ENCODE data around the gene SSRP1. TPM values are rescaled to one million over a fixed set of nuclear protein-coding genes. Genes with fewer than 3 reads are reported as not detected.

The SSRP1 gene
- total and polyA plus RNA-seq, 7 experiments from 2014 or later = 34.3 to 146 (median 54.7) TPM

- Mint-ChIP-seq H3K27ac (no peak overlapping the region), H3K9me3 (peaks cover 0 to 5% (median 0%) of the 10 kb centered on the region in 11 donors), H3K27me3 (peaks cover 7 to 35% (median 11%) of the 10 kb centered on the region in 5 donors), H3K4me3 (no peak overlapping the region), H3K4me1 (peaks cover 0 to 6% (median 0%) of the 10 kb centered on the region in 7 donors), H3K36me3 (peaks cover 0 to 3% (median 0%) of the 10 kb centered on the region in 5 donors)
- Histone ChIP-seq H3K27me3 (ENCODE audit: control insufficient read depth in 2 of 2, insufficient read depth in 2 of 2, low read length in 2 of 2) (no peaks in the 10 kb centered on the region), H3K36me3 (ENCODE audit: control insufficient read depth in 2 of 3, insufficient read depth in 3 of 3, low read length in 3 of 3) (no peaks in the 10 kb centered on the region), H3K4me3 (ENCODE audit: low read length) (no peak overlapping the region), H3K4me1 (ENCODE audit: control insufficient read depth in 2 of 2, insufficient read depth in 2 of 2, low read length in 2 of 2) (no peaks in the 10 kb centered on the region), H3K9me3 (ENCODE audit: control insufficient read depth in 2 of 3, low read length in 3 of 3) (no peaks in the 10 kb centered on the region), H3K27ac (ENCODE audit: low read depth, low read length) (no peak overlapping the region)
- POLR2A ChIA-PET = no interaction called here
- CTCF ChIA-PET = no interaction called here
- intact Hi-C loops (cut with micrococcal nuclease) = no loop called here
- DNase-seq = no peak
- ATAC-seq = no peak
Measured at GRCh38 chr11:57356268-57356667, 20.6 kb upstream of the SSRP1 start.

DNA sequence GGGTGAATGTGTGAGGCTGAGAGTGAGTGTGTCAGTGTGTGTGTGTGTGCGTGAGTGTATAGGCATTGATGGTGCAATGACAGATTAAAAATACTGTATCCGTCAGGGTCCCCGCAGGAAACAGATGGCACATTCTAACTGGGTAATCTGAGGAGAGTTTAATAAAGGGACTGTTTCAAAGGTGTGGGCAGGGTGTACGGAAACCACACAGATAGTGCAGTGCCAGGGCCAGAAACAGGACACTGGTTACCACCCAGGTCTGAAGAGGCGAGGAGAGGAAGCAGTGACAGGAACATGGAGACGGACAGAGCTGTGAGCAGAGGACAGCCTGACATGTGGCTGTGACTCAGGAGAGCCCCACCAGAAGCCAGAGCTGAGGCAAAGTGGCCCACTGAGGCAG, 19.0 kb upstream of the SSRP1 start:
- intact Hi-C loops (cut with micrococcal nuclease) = no loop called here
- H3K36me3 Mint-ChIP-seq = peaks cover 0 to 3% (median 0%) of the 10 kb centered on the region in 5 donors
- H3K27me3 ChIP-seq (ENCODE audit: control insufficient read depth in 2 of 2, insufficient read depth in 2 of 2, low read length in 2 of 2) = no peaks in the 10 kb centered on the region
- no peak overlapping the region for H3K27ac ChIP-seq (ENCODE audit: low read depth, low read length)
- ATAC-seq (peak; percentile 69), DNase-seq (no peak)
- no peak overlapping the region for H3K4me3 ChIP-seq (ENCODE audit: low read length)
- no peaks in the 10 kb centered on the region for H3K9me3 ChIP-seq (ENCODE audit: control insufficient read depth in 2 of 3, low read length in 3 of 3)
- H3K4me3 Mint-ChIP-seq = no peak overlapping the region
- H3K36me3 ChIP-seq (ENCODE audit: control insufficient read depth in 2 of 3, insufficient read depth in 3 of 3, low read length in 3 of 3) = no peaks in the 10 kb centered on the region
- H3K4me1 ChIP-seq (ENCODE audit: control insufficient read depth in 2 of 2, insufficient read depth in 2 of 2, low read length in 2 of 2) = no peaks in the 10 kb centered on the region
- ChIA-PET CTCF (no interaction called here), POLR2A (no interaction called here)
- no peak overlapping the region for H3K27ac Mint-ChIP-seq
- peaks cover 0 to 5% (median 0%) of the 10 kb centered on the region in 11 donors for H3K9me3 Mint-ChIP-seq
- H3K27me3 Mint-ChIP-seq = peaks cover 7 to 35% (median 11%) of the 10 kb centered on the region in 5 donors
- peaks cover 0 to 9% (median 0%) of the 10 kb centered on the region in 7 donors for H3K4me1 Mint-ChIP-seq

DNA sequence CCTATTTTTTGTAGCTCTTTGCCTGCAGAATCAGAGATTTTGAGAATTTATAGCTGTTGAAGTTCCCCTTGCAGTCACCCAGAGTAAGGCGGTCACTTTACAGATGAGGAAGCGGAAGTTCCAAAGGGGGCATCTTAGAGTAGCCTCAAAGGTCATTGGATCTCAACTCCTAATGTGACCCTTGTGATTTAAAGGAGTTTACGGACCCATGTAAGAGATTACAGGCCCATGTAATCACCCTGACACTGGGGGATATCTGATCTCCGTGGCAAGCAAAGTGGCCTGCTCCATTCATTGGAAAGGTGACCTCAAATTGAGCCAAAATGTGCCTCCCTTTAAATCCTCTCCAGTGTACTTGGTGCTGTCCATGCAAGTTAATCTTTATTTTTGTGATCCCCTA, 18.2 kb upstream of the SSRP1 start:
- DNase-seq = no peak
- intact Hi-C loops (cut with micrococcal nuclease) = no loop called here
- Mint-ChIP-seq H3K4me3 (no peak overlapping the region), H3K4me1 (peaks cover 0 to 9% (median 0%) of the 10 kb centered on the region in 7 donors), H3K9me3 (peaks cover 0 to 5% (median 0%) of the 10 kb centered on the region in 11 donors), H3K27ac (no peak overlapping the region), H3K36me3 (peaks cover 0 to 3% (median 0%) of the 10 kb centered on the region in 5 donors), H3K27me3 (peaks cover 7 to 35% (median 11%) of the 10 kb centered on the region in 5 donors)
- no peaks in the 10 kb centered on the region for H3K27me3 ChIP-seq (ENCODE audit: control insufficient read depth in 2 of 2, insufficient read depth in 2 of 2, low read length in 2 of 2)
- ChIA-PET CTCF (interaction anchor here (1.5 kb wide), 1 partner anchor 9 kb away, joined by 8 read pairs; no protein-coding TSS in a partner anchor), POLR2A (interaction anchor here (0.6 kb wide), 1 partner anchor 15 kb away, joined by 3 read pairs; the partner anchor contains the start of gene P2RX3)
- no peaks in the 10 kb centered on the region for H3K36me3 ChIP-seq (ENCODE audit: control insufficient read depth in 2 of 3, insufficient read depth in 3 of 3, low read length in 3 of 3)
- ATAC-seq = no peak
- H3K27ac ChIP-seq (ENCODE audit: low read depth, low read length) = no peak overlapping the region
- no peaks in the 10 kb centered on the region for H3K9me3 ChIP-seq (ENCODE audit: control insufficient read depth in 2 of 3, low read length in 3 of 3)
- no peak overlapping the region for H3K4me3 ChIP-seq (ENCODE audit: low read length)
- no peaks in the 10 kb centered on the region for H3K4me1 ChIP-seq (ENCODE audit: control insufficient read depth in 2 of 2, insufficient read depth in 2 of 2, low read length in 2 of 2)

GRCh38 chr11:57353446-57353845, 17.8 kb upstream of the SSRP1 start:
- Mint-ChIP-seq H3K9me3 (peaks cover 0 to 5% (median 0%) of the 10 kb centered on the region in 11 donors), H3K27ac (no peak overlapping the region), H3K4me1 (peaks cover 0 to 9% (median 0%) of the 10 kb centered on the region in 7 donors), H3K4me3 (no peak overlapping the region), H3K27me3 (peaks cover 7 to 35% (median 11%) of the 10 kb centered on the region in 5 donors), H3K36me3 (peaks cover 0 to 3% (median 0%) of the 10 kb centered on the region in 5 donors)
- Histone ChIP-seq H3K4me3 (ENCODE audit: low read length) (no peak overlapping the region), H3K9me3 (ENCODE audit: control insufficient read depth in 2 of 3, low read length in 3 of 3) (no peaks in the 10 kb centered on the region), H3K27me3 (ENCODE audit: control insufficient read depth in 2 of 2, insufficient read depth in 2 of 2, low read length in 2 of 2) (no peaks in the 10 kb centered on the region), H3K4me1 (ENCODE audit: control insufficient read depth in 2 of 2, insufficient read depth in 2 of 2, low read length in 2 of 2) (no peaks in the 10 kb centered on the region), H3K36me3 (ENCODE audit: control insufficient read depth in 2 of 3, insufficient read depth in 3 of 3, low read length in 3 of 3) (no peaks in the 10 kb centered on the region), H3K27ac (ENCODE audit: low read depth, low read length) (no peak overlapping the region)
- intact Hi-C loops (cut with micrococcal nuclease) = no loop called here
- DNase-seq (no peak), ATAC-seq (no peak)
- POLR2A ChIA-PET = interaction anchor here (0.6 kb wide), 1 partner anchor 15 kb away, joined by 3 read pairs; the partner anchor contains the start of gene P2RX3
- CTCF ChIA-PET = interaction anchor here (1.5 kb wide), 1 partner anchor 9 kb away, joined by 8 read pairs; no protein-coding TSS in a partner anchor

- no peaks in the 10 kb centered on the region for H3K36me3 ChIP-seq (ENCODE audit: control insufficient read depth in 2 of 3, insufficient read depth in 3 of 3, low read length in 3 of 3)
- no peak overlapping the region for H3K4me3 Mint-ChIP-seq
- no peaks in the 10 kb centered on the region for H3K4me1 ChIP-seq (ENCODE audit: control insufficient read depth in 2 of 2, insufficient read depth in 2 of 2, low read length in 2 of 2)
- peaks cover 0 to 5% (median 0%) of the 10 kb centered on the region in 11 donors for H3K9me3 Mint-ChIP-seq
- POLR2A ChIA-PET = interaction anchor here (0.5 to 1.8 kb wide), 3 partner anchors 67 to 290 kb away, joined by 3 to 4 read pairs (median 3); no protein-coding TSS in a partner anchor
- peaks cover 0 to 9% (median 0%) of the 10 kb centered on the region in 7 donors for H3K4me1 Mint-ChIP-seq
- DNase-seq (no peak), ATAC-seq (no peak)
- H3K27me3 Mint-ChIP-seq = peaks cover 7 to 35% (median 11%) of the 10 kb centered on the region in 5 donors
- no peak overlapping the region for H3K27ac Mint-ChIP-seq
- no peaks in the 10 kb centered on the region for H3K9me3 ChIP-seq (ENCODE audit: control insufficient read depth in 2 of 3, low read length in 3 of 3)
- no peaks in the 10 kb centered on the region for H3K27me3 ChIP-seq (ENCODE audit: control insufficient read depth in 2 of 2, insufficient read depth in 2 of 2, low read length in 2 of 2)
- intact Hi-C loops (cut with micrococcal nuclease) = no loop called here
- peaks cover 0 to 3% (median 0%) of the 10 kb centered on the region in 5 donors for H3K36me3 Mint-ChIP-seq
- CTCF ChIA-PET = interaction anchor here (1.5 kb wide), 1 partner anchor 9 kb away, joined by 8 read pairs; no protein-coding TSS in a partner anchor
- H3K27ac ChIP-seq (ENCODE audit: low read depth, low read length) = no peak overlapping the region
- no peak overlapping the region for H3K4me3 ChIP-seq (ENCODE audit: low read length)
Measured at GRCh38 chr11:57353036-57353435, 17.3 kb upstream of the SSRP1 start.

DNA sequence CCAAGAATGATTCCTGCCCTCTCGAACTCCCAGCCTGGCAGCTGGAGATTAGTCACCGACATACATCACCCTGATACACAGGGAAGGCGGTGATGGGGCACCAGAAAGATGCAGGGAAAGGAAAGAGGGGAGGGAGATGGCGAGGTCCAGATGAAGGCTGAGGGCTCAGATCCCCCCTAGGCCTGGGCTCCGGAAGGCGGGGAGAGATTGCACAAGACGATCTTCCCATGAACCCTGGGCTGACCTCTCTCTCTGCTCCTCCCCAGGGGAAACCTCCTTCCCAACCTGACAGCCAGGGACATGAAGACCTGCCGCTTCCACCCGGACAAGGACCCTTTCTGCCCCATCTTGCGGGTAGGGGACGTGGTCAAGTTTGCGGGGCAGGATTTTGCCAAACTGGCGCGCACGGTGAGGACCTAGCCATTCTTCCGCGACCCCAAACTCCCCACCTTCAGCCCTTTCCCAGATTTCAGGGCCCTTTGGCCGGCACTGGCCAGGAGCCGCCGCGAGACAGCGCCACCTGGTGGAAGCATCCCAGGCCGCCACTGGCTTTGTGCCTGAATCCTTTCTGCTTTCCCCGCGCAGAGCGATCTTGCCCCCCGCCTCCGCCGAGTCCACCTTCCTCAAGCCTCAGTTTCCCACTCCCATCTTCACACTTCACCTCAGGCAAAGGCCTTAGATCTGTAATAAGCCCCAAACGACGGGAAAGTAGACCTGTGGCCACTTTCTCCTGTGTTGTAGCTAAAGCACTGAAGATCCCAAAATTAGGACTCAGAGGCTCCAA, 14.0 kb upstream of the SSRP1 start:
- peaks cover 0 to 14% (median 0%) of the 10 kb centered on the region in 7 donors for H3K4me1 Mint-ChIP-seq
- H3K9me3 Mint-ChIP-seq = peaks cover 0 to 5% (median 0%) of the 10 kb centered on the region in 11 donors
- Histone ChIP-seq H3K4me1 (ENCODE audit: control insufficient read depth in 2 of 2, insufficient read depth in 2 of 2, low read length in 2 of 2) (no peaks in the 10 kb centered on the region), H3K36me3 (ENCODE audit: control insufficient read depth in 2 of 3, insufficient read depth in 3 of 3, low read length in 3 of 3) (no peaks in the 10 kb centered on the region), H3K27me3 (ENCODE audit: control insufficient read depth in 2 of 2, insufficient read depth in 2 of 2, low read length in 2 of 2) (no peaks in the 10 kb centered on the region), H3K4me3 (ENCODE audit: low read length) (no peak overlapping the region), H3K9me3 (ENCODE audit: control insufficient read depth in 2 of 3, low read length in 3 of 3) (no peaks in the 10 kb centered on the region), H3K27ac (ENCODE audit: low read depth, low read length) (no peak overlapping the region)
- ATAC-seq (peak; percentile 64), DNase-seq (peak in 8 of 9 donors; percentile 12 to 73 (median 44))
- ChIA-PET POLR2A (interaction anchor here (0.6 kb wide), 1 partner anchor 156 kb away, joined by 3 read pairs; no protein-coding TSS in a partner anchor), CTCF (interaction anchor here (0.6 to 1.0 kb wide), 4 partner anchors 38 to 1809 kb away, joined by 3 to 6 read pairs (median 4); no protein-coding TSS in a partner anchor)
- H3K36me3 Mint-ChIP-seq = peaks cover 0 to 3% (median 0%) of the 10 kb centered on the region in 5 donors
- peaks cover 5 to 20% (median 5%) of the 10 kb centered on the region in 5 donors for H3K27me3 Mint-ChIP-seq
- peak overlapping the region in 1 of 10 donors; percentile 39 for H3K4me3 Mint-ChIP-seq
- no peak overlapping the region for H3K27ac Mint-ChIP-seq
- intact Hi-C loops (cut with micrococcal nuclease) = loop anchor here (2.0 to 5.0 kb wide), 2 partner anchors 509 to 1438 kb away; no protein-coding TSS in a partner anchor

All from naive thymus-derived CD4-positive, alpha-beta T cell (primary cell).